Prostate gland (tissue), 2 donors: Measurements from ENCODE around the gene WWOX.

Experiments
- CTCF ChIP-seq, 4 experiments: fragments of 200-600 bp in 2 of 4; fragments of 450-650 bp in 2 of 4; sonication (generic) in 2 of 4; IDR thresholded peaks; 1 replicate in 3 of 4; 2 replicates in 1 of 4; pipeline ENCODE4 v1.5.1; 2016 to 2019; ENCODE audit warnings: antibody characterized with exemption in 4 of 4, mild to moderate bottlenecking in 2 of 4, moderate library complexity in 2 of 4
- POLR2A ChIP-seq: fragments of 450-650 bp; IDR thresholded peaks from one replicate; pipeline ENCODE4 v1.6.1; 2016; ENCODE audit warnings: antibody characterized with exemption, mild to moderate bottlenecking
- POLR2AphosphoS5 ChIP-seq: sonication (generic); formaldehyde crosslinking; IDR thresholded peaks from one replicate; pipeline ENCODE4 v1.6.1; 2017; ENCODE audit warnings: antibody characterized with exemption

GRCh38 chr16:78638371-78638770, 538.9 kb downstream of the WWOX start:
- TF ChIP-seq POLR2AphosphoS5: no peak
- TF ChIP-seq POLR2A: no peak
- TF ChIP-seq CTCF (IDR thresholded peaks at IDR 0.05): no peak
